ENCODE results near the gene REEP6.
A peak's percentile ranks its signal among the peaks of the same experiment; 100 is the strongest.

REEP6 gene

DNA sequence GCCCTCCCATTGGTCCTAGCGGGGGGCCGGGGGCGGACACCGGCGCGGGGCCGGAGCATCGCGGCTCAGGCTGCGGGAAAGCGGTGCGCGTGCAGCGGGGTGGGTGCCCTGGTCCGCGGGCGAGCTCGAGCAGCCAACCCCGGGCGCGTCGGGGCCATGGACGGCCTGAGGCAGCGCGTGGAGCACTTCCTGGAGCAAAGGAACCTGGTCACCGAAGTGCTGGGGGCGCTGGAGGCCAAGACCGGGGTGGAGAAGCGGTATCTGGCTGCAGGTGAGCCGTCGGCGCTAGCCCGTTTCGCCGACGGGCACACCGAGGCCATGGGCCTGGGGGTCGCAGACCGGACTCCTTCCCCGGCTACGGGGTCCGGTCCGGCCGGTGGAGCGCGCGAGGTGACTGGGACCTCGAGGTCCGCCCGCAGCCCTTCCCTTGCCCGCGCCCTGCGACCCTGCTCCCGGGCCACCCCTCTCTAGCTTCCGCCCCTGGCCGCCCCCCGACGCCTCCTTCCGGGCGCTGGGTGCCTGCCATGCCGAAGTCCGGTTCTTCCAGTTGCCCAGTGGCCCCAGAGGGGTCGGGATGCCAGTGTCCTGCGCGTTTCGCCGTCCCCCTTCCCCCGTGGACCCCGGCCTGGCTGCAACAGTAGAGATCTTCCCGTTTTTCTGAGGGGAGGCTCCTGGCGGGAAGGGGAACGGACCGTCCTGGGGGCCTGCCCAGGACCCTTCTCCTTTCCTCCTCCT lies at the start of gene REEP6:
REEP6 (plus strand) TSS at position 68 of the 735 bp plus-strand sequence; CDS start at position 157, 89 bp downstream.
- DNase-seq = no peak

DNA sequence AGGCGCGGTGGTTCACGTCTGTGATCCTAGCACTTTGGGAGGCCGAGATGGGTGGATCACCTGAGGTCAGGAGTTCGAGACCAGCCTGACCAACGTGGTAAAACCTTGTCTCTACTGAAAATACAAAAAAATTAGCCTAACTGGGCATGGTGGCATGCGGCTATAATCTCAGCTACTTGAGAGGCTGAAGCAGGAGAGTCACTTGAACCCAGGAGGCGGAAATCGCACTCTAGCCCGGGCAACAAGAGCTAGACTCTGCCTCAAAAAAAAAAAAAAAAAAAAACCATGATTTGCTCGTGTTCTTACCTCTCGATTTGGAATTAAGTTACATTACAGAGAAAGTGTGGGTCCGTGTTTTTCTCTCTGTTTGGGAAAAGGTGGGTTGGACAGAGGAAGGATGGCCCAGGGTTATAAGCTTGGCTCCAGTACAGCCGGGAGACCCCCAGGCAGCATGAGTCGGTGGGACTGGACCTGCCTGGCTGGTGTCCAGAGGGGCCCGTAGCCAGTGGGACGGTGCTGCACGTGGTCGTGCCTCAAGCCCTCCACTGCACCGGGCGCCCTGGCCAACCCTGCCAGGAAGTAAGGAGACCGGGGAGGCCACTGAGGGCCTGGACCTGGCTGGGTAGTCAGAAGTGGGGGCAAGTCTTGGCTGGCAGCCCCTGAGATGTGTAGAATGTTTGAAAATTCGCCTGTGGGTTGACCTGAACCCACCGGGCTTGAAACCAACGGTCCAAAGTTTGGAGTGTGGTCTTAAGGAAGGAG lies 49.1 kb upstream of the REEP6 start:
- DNase-seq = no peak

DNA sequence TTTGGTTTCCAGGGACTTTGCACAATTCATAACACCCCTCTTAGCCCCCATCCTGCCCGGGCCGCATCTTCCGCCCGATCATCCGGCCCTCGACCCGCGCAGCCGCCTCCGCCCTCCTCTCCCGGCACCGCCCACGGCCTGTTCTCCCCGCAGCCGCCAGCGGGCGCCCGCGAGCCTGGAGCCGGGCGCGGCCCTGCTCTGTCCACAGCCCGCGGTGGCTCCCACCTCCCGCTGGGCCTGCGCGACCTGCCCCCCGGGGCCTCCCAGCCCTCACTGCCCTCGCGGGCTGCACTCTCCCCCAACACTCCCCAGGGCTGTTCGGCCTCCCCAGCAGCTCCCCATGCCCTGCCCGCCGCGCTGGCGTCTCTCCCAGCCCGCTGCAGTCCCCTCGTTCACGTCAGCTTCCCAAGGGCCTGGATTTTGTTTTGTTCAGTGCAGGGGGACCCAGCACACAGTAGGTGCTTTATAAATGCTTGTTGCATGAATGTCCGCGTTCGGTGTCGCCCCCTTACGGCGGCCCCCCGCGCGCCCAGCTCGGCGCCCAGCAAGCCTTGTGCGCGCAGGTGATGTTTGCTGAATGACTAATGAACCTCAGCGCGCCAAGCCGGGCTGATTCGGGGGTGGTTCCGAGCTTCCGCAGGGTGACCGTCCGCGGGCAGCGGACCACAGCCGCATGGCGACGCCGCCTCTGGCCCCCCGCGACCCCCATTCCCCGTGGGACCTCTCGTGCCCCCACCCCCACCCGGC lies 45.6 kb upstream of the REEP6 start:
- DNase-seq = peak; percentile 59

DNA sequence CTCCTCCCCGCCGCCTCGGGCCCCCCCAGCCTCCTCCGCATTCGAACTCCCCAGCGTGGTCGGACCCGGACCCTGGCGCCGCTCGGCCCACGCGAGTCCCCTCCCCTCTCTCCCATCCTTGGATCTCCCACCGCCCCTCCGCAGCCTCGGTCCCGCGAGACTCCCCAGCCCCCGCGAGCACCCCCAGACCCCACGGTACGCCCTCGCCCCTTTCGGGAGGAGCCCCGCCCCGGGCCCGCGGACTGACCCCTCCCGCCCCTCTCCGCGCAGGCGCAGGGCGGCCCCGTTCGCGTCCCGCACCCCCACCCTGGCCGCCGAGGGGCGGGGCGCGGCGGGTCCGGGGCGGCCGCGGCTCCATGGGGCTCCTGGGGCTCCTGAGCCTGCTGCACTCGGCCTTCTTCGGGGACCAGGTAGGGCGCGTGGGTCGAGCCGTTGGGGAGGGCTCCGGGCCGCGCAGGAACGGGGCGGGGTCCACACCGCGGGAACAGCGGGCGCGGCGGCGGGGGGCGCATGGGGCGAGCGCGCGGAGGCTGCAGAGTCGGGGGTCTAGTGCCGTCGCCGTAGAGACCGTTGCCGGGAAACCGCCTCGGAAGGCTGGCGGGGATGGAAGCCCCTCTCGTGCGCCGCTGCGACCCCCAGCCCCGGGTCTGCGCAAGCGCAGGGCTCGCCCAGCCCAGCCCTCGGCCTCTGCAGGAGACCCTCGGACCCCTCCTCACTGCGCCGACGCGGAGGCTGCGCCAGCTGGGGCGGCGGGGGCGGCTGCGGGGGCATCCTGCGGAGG lies 44.9 kb upstream of the REEP6 start:
- DNase-seq = peak; percentile 50

DNA sequence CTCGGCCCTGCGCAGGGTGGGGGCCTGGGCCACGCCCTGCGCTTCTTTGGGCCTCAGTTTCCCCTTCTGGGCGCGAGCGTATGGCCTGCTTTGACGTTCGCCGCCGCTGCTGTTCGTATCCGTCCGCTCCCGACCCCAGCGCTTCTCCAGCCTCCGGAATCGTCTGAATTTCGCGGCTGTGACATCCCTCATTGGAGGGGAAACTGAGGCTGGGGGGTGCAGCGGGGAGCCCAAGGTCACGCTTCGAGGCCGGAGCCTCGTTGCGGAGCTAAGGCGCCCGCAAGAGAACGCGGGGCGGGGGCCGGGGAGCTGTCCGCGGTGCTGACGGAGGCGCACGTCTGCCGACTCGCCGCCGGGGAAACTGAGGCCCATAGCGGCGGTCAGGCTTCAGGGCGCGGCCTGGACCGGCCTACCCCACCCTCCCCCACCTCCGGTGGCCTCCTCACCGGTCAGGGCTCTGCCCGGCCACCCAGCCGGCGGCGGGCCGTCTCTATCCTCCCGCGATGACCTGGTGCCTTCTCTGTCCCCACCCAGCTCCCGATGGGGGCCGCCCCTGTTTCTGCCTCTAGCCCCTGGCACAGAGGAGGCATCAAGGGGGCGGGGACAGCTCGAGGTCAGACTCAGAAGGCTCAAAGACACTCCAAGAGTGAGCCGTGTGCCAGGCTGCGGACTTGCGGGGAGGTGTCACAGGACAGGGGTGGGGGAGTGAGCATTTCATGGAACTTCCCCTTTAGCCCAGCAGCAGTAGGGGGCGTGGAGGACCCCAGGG lies 44.1 kb upstream of the REEP6 start:
- DNase-seq = no peak

DNA sequence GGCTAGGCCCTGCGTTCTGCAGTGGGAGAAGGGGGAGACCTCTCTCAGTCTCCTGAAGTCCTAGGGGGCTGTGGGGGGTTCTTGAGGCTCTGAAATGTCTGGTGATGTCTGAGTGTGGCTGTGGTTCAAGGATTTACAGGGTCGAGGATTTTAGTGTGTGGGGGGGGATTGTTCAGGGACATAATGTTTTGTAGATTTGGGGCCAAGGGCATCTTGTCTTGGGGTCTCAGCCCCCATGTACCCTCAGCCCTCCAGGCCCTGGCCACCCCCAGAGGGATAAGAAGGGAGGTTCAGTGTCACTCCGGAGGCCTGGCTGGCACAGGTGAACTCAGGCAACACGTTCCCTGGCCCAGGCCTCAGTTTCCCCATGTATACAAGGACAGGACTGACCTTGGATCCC lies 43.5 kb upstream of the REEP6 start:
- no peak for DNase-seq

DNA sequence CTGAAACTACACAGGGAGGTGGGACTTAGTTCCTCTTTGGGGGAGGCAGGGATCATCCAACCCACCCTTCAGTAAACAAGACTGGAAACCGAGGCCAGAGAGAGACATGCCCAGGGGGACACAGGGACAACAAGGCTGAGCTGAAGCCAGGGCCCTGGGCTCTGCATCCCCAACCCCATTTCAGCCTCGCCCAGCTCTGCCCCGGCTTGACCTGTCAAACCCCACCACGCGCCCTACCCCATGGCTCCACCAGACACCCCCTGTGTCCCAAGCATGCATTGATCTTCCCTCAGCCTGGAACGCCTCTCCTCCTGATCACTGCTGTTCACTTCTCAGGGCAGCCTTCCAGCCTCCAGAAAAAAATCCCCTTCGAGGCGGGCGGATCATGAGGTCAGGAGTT lies 43.0 kb upstream of the REEP6 start:
- DNase-seq = no peak

DNA sequence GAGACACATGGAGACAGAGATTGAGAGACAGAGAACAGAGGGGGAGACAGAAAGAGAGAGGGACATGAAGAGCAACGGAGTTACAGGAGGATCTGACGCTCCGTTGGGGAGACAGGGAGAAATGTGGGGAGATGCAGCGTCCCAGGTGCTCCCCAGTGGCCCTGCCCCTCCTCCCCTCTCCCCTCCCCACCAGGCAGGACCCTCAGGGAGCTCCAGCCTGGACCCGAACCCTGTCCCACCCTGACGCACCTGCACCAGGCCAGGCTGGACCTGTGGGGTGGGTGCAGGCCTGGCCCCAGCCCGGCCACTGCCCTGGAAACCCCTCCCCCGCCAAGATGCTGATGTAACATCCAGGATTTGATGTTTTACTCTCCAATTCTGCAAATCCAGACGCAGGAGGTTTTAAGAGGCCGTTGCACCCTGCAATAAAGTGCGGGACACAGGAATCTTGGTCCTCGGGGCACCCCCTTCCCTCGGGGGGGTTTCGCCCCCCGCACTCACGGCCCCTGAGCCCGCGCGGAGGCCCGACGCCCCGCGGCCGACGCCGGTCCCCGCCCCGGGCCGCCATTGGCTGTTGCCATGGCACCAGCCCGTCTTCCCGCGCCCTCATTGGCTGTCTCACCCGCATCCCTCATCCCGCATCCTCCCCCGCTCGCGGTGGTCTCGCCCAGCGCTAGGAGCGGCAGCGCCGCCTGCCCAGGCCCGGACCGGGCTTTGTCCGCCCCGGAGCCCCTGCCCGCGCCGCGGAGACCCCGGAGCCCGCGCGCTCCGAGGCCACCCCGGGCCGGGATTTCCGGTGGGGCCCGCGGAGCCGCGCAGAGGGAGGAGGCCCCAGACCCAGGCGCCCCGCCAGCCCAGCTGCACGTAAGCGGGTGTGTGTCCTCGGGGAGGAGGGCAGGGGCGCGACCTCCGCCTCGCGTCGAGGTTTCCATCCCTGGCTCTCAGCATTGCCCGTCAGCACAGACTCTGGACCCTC lies 41.2 kb upstream of the REEP6 start, which contains the start of gene APC2:
APC2 (plus strand) TSS at position 655 of the 976 bp plus-strand sequence. CDS start 2,881 bp downstream, outside the sequence.
- peak; percentile 79 for DNase-seq

DNA sequence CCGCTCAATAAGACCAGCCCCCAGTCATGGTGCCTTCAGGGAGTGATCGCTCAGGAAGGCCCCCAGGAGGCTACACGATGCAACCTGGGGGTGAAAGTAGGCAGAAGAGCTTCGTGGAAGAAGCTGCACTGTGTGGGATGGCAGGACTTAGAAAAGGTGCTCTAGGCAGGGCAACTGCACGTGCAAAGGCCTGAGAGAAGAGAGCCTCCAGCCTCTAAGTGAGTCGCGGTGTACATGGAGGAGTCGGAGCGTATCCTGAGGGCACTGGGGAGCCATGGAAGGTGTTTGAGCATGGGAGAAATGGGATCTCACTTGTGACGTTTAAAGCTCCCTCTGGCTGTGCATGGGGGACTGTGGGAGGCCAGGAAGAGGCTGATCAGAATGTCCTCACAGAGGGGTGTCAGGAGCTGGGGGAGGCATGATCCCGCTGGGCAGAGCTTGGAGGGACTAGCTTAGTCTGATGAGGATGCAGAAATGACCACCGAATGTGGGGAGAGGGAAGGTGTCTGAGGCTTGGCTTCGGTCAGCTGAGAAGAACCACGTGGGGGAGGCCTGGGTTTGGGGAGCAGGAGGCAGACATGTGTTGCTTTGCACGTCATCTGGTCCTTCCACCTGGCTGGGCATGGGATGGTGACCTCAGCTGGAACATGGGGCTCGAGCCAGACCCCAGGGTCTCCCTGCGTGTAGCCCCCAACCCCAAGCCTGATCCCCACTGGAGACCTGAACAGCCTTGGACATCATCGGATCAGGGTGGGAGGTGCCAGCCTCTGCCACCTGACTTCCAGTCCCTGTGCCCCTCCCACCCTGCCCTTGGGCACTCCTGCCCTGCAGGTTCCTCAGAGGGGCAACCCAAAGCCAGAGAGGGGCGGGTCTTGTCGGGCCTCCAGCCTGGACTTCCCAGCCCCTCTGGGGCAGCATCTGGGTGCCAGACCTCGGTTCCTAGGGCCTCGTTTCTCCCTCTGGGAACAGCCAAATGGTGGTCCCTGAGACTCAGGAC lies 39.9 kb upstream of the REEP6 start:
- no peak for DNase-seq

DNA sequence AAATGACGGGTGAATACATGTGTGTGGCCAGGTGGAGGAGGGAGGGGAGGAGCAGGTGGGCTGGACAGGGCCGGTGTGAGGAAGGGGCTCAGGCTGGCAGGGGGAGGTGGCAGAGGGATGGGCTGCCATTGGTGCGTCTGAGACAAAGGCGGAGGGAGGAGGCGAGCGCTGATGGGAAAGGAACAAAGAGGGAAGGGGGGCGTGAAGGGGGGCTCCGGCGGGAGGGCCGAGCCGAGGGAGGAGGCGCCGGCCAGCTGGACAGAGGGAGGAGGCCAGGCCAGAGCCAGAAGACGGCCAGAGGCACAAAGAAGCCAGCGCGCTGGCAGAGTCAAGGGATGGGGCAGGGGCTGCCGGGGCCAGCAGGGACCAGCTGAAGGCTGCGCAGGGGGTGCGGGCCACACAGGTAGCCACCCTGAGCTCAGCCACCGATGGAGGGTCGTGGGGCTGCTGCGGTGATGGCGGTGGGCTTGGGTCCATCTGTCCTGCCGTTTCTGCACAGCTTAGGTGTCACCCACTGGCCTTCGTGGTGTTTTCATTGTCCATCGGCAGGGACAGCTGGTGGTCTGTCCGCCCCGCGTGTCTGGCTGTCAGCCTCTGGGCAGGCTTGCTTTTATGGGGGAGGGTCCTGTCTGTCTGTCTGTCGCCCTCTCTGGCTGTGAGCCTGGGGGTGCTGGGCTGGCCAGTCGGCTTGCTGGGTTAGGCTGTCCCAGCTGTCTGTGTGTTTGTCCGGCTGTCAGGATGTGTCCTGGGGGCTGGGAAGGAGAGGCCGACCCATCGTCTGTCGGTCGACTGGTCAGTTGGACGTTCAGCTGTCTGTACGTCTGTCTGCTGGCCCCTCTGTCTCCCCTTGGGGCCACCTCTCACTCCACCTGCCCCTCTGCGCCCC lies 38.8 kb upstream of the REEP6 start:
- DNase-seq = no peak

DNA sequence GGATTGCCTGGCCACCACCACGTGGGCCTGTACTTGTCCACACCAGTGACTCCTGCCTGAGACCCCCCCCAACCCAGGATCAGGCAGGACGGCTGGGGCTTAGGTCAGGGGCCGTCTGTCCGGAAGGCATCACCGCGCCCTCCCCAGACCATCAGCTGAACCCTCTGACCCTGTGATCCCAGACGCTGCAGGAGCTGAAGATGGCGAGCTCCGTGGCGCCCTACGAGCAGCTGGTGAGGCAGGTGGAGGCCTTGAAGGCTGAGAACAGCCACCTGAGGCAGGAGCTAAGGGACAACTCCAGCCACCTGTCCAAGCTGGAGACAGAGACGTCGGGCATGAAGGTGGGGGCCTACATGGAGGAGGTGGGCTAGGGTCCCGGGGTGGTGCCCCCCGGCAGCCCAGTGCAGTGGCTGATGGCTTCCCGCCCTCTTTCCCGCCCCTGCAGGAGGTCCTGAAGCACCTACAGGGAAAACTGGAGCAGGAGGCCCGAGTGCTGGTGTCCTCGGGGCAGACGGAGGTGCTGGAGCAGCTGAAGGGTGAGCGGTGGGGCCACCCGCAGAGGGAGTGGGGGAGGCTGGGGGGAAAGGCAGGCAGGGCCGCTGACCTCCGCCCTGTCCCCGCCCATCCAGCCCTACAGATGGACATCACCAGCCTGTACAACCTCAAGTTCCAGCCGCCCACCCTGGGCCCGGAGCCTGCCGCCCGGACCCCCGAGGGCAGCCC lies 38.0 kb upstream of the REEP6 start:
- no peak for DNase-seq

DNA sequence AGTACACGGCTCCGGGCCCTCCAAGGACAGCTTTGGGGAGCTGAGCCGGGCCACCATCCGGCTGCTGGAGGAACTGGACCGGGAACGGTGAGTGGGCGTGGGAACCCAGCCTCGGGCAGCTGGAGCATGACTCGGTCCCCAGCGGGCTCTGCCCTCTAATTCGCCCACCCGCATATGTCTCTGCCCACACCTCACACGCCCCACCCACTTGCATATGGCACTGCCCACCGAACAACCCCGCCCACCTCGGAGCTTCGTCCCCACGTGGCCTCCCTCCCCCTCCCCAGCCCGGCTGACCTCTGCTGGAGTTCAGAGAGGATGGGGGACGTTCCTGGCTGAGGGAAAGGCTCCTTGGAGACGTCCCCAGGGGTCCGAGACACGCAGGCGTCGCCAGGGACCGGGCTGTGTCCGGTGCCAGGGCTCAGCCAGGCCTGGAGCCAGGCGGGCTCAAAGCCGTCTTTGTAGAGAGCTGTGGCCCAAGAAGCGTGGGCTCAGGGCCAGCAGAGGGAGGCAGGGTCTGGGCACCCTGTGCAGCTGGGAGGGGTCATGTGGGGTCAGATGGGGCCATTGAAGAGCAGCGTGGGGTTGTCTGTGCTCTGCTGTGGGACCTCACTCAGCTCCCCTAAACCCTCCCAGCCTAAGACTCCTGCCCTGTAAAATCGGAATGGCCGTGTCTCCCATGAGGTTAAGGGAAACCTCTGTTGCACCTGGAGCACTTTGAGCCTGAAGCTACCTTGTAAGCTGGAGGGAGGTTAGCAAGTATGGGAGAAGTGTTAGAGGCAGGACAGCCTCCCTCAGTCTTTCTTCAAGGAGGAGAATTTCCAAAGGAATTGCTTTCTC lies 37.2 kb upstream of the REEP6 start:
- no peak for DNase-seq

DNA sequence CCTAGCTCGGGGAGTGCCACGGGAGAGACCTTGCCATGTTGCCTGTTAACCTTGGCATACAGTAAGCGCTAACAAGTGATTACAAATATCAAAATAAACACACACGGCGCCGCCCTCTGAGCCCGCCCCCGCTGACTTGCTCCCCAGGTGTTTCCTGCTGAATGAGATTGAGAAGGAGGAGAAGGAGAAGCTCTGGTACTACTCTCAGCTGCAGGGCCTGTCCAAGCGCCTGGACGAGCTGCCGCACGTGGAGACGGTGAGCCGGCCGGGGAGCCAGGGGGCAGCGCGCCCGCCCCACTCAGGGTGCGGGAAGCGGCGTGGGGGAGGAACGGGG lies 36.0 kb upstream of the REEP6 start:
- DNase-seq = no peak

DNA sequence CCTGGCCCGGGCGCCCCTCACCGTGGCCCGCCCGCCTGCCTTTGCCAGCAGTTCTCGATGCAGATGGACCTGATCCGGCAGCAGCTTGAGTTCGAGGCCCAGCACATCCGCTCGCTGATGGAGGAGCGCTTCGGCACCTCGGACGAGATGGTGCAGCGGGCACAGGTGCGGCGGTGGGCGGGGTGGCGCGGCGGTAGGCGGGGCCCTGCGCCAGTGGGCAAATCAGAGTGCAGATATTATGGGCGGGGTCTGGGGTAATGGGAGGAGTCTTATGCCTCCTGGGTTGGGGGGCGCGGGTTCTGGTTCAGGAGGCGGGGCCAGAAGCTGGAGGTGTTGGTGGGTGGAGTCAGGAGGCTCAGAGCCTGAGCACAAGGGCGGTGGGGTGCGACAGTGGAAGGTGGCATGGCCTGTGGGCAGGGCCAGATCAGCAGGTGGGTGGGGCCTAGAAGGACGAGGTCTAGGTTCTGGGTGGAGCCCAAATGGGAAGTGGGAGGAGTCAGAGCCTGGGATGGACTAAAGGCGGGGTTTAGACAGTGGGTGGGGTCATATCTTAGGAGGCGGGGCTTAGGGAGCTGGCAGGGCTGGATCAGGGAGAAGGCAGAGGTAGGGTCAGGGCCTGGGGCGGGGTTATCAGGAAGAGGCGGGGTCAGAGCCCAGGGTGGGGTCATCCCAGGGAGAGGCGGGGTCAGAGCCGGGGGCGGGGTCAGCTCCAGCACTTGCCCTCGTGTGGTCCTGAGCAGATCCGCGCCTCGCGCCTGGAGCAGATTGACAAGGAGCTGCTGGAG lies 35.5 kb upstream of the REEP6 start:
- no peak for DNase-seq

DNA sequence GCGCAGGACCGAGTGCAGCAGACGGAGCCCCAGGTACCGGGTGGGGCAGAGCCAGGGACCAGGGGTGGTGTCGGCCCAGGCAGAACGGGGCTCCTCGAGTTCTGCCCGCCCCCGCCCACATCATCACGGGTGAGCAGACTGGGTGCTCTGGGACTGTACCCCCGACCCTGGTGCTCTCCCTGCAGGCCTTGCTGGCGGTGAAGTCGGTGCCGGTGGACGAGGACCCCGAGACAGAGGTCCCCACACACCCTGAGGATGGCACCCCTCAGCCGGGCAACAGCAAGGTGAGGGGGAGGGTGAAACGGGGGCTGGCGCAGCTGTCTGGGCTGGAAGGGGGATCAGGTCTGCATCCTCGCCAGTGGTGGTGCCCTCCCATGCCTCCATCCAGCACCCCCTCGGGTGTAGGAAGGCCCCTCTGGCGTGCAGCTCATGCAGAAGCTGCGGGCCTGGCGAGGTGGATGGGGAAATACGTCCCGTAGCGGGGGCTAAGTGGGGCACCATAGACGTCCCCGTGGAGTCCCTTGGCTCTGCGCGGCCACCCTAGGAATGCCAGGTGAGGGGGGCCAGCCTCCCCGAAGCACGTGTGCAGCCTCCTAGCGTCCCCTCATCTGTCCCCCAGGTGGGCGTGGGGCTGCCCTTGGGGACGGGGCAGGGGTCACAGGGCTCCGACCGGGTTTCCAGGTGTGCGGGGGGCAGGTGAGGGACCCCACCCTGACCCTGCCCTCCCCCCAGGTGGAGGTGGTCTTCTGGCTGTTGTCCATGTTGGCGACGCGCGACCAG lies 34.7 kb upstream of the REEP6 start:
- DNase-seq = no peak

Data from NCI-H2171 (cell line).